MCF 10A (cell line): Measurements from ENCODE around the gene PLEKHA5. TPM values are rescaled to one million over a fixed set of nuclear protein-coding genes. Genes with fewer than 3 reads are reported as not detected.

Experiments
- BruUV-seq: library from RNA; stranded (reverse); fragments of 400-500 nt; replicated peaks from 2 replicates; lab custom pipeline; 2021; lab: Mats Ljungman, UMichigan
- CTCF ChIA-PET: fragments of 300-600 bp; sonication (Branson Sonifier 250); formaldehyde crosslinking; extraction: SDS; loops from one replicate; lab custom pipeline; 2021; ENCODE audit warnings: antibody characterized with exemption, inconsistent platforms; lab: Yijun Ruan, JAX
- POLR2A ChIA-PET: fragments of 300-600, 350-650 bp; sonication (Branson Sonifier 250); formaldehyde crosslinking; extraction: SDS; loops from one replicate; lab custom pipeline; 2020; ENCODE audit warnings: antibody characterized with exemption, inconsistent platforms; lab: Yijun Ruan, JAX
- DNase-seq: peaks from one replicate; pipeline ENCODE4 v3.0.0-alpha.2; 2018; ENCODE audit not compliant: unreplicated experiment
- H3K27ac Mint-ChIP-seq: one replicate; pipeline ENCODE4 v1.8.0; 2022; ENCODE audit warnings: mild to moderate bottlenecking, low read depth, mixed read lengths; ENCODE audit not compliant: unreplicated experiment
- H3K27me3 Mint-ChIP-seq: one replicate; pipeline ENCODE4 v1.8.0; 2022; ENCODE audit warnings: mixed read lengths; ENCODE audit not compliant: insufficient read depth, unreplicated experiment
- H3K36me3 Mint-ChIP-seq: one replicate; pipeline ENCODE4 v1.8.0; 2022; ENCODE audit warnings: mild to moderate bottlenecking, moderate library complexity, mixed read lengths; ENCODE audit not compliant: insufficient read depth, unreplicated experiment
- H3K4me1 Mint-ChIP-seq: one replicate; pipeline ENCODE4 v1.8.0; 2022; ENCODE audit warnings: mixed read lengths; ENCODE audit not compliant: insufficient read depth, unreplicated experiment
- H3K4me3 Mint-ChIP-seq: one replicate; pipeline ENCODE4 v1.8.0; 2022; ENCODE audit warnings: mild to moderate bottlenecking, moderate library complexity, mixed read lengths; ENCODE audit not compliant: unreplicated experiment
- H3K9me3 Mint-ChIP-seq: one replicate; pipeline ENCODE4 v1.8.0; 2022; ENCODE audit warnings: mixed read lengths; ENCODE audit not compliant: unreplicated experiment
- intact Hi-C: fragments of 100-400 bp; cut with micrococcal nuclease; formaldehyde crosslinking; loops from 2 replicates; pipeline ENCODE4 v1.14.1; 2022
- total RNA-seq: library from RNA; stranded (reverse); gene quantifications from 2 replicates; pipeline ENCODE4 v1.2.3, GENCODE V29; 2022
- TF ChIP-seq, protein P1 (sequence below): fragments of 200-600 bp; IDR thresholded peaks from one replicate; pipeline ENCODE4 v1.8.0; 2022; ENCODE audit warnings: antibody characterized with exemption, mild to moderate bottlenecking; ENCODE audit not compliant: unreplicated experiment

The PLEKHA5 gene
- total RNA-seq, 1 experiment from 2014 or later: 25.2 TPM

DNA sequence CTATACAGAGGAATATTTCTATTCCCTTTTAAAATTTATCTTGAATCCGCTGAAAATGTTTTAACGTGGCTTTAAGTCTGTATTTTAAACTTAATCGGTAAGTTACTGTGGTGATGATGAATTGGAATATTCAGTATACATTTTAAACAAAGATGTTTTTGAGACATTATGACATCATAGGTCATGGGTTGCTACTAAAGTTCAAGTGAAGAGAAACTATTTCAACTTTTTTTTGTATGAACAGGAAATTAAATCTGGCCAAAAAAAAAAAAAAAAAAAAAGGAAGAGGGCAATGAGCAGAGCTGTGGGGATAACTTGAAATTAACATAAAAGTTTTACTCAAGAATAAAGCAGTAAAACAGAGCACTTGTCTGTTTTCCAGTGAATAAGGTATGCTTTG lies 109.0 kb downstream of the PLEKHA5 start:
- Mint-ChIP-seq H3K27me3 (no peaks in the 10 kb centered on the region), H3K27ac (no peak overlapping the region), H3K9me3 (no peaks in the 10 kb centered on the region), H3K4me1 (peaks cover 25% of the 10 kb centered on the region), H3K4me3 (no peak overlapping the region), H3K36me3 (peaks cover 5% of the 10 kb centered on the region)
- TF ChIP-seq, protein P1, sequence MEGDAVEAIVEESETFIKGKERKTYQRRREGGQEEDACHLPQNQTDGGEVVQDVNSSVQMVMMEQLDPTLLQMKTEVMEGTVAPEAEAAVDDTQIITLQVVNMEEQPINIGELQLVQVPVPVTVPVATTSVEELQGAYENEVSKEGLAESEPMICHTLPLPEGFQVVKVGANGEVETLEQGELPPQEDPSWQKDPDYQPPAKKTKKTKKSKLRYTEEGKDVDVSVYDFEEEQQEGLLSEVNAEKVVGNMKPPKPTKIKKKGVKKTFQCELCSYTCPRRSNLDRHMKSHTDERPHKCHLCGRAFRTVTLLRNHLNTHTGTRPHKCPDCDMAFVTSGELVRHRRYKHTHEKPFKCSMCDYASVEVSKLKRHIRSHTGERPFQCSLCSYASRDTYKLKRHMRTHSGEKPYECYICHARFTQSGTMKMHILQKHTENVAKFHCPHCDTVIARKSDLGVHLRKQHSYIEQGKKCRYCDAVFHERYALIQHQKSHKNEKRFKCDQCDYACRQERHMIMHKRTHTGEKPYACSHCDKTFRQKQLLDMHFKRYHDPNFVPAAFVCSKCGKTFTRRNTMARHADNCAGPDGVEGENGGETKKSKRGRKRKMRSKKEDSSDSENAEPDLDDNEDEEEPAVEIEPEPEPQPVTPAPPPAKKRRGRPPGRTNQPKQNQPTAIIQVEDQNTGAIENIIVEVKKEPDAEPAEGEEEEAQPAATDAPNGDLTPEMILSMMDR: no peak
- intact Hi-C loops: no loop called here
- no peak for DNase-seq
- ChIA-PET CTCF (interaction anchor here (0.7 kb wide), 1 partner anchor 372 kb away, joined by 3 read pairs; no protein-coding TSS in a partner anchor), POLR2A (no interaction called here)
- BruUV-seq: no TSS peak

DNA sequence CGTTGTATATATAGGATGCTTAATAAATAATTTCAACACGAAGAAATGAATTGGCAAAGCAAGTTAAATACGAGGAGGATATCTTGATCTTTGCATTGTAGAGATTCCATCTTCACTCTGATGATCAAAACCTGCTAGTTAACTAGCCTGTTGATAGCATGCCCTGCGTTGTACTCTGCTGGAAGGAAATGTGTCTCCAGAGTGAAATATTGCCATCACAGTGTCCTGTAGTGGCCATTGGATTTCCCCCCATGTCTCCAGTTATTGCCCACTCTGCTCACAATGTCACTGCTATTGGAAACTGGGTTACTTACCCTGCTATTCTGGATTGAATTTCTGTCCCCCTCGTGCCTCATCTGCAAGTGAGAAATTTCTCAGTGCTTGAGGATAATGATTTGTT lies 109.6 kb downstream of the PLEKHA5 start:
- no peaks in the 10 kb centered on the region for H3K9me3 Mint-ChIP-seq
- H3K4me1 Mint-ChIP-seq: peaks cover 23% of the 10 kb centered on the region
- POLR2A ChIA-PET: no interaction called here
- H3K27ac Mint-ChIP-seq: no peak overlapping the region
- H3K4me3 Mint-ChIP-seq: no peak overlapping the region
- CTCF ChIA-PET: no interaction called here
- no peak for DNase-seq
- peaks cover 5% of the 10 kb centered on the region for H3K36me3 Mint-ChIP-seq
- no TSS peak for BruUV-seq
- intact Hi-C loops: no loop called here
- TF ChIP-seq, protein P1: no peak
- H3K27me3 Mint-ChIP-seq: no peaks in the 10 kb centered on the region

DNA sequence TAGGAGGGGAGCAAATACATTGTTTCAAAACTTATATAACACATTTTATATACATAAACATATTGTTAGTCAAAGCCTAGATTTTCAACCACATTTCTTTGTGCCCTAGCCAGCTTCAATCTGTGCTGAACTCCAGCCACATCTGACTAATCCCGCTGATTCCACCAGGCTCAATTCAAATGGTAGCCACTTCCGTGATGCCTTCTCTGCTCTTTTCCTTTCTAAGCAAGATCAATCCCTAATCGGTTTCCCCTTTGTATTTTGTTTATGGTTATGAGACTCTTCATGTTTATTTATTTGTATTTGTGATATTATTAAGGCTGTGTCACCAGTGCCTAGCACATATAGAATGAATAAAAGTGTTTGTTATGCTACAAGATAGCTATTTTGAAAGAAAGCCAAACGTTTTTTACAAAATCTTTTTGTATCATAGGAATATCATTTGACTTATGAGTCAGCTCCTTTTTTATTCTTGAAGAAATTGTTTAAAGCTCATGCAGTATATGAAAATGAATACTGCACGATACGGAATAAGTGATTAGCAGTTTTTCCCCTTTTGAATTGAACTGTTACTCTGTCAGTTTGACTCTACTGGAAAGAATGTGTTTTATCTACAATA lies 110.2 kb downstream of the PLEKHA5 start:
- Mint-ChIP-seq H3K27me3 (no peaks in the 10 kb centered on the region), H3K4me1 (peaks cover 17% of the 10 kb centered on the region), H3K27ac (no peak overlapping the region), H3K4me3 (no peak overlapping the region), H3K36me3 (peaks cover 5% of the 10 kb centered on the region), H3K9me3 (no peaks in the 10 kb centered on the region)
- BruUV-seq: no TSS peak
- TF ChIP-seq, protein P1: no peak
- ChIA-PET CTCF (no interaction called here), POLR2A (no interaction called here)
- peak; percentile 15 for DNase-seq
- intact Hi-C loops: no loop called here

DNA sequence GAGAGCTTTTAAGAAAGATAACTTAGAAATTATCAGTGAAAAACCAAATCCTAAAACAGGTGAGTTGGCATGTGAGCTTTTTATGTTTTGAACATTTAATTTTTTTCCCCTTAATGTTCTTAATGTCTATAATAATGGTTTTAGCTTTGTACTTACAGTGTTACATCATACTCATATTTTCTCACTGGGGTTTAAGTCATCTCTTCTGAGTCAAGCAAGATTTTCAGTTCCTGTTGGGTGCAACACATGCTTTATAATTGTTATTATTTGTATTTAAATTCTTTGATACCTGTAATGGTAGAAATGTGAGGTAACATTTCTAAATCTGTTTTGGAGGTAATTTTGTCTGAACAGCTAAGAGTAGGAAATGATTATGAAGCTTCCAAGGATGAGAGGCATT lies 113.0 kb downstream of the PLEKHA5 start:
- Mint-ChIP-seq H3K9me3 (no peaks in the 10 kb centered on the region), H3K27me3 (no peaks in the 10 kb centered on the region), H3K36me3 (peaks cover 5% of the 10 kb centered on the region), H3K27ac (no peak overlapping the region), H3K4me1 (peaks cover 6% of the 10 kb centered on the region), H3K4me3 (no peak overlapping the region)
- no peak for DNase-seq
- BruUV-seq: no TSS peak
- TF ChIP-seq, protein P1: no peak
- intact Hi-C loops: no loop called here
- CTCF ChIA-PET: no interaction called here
- POLR2A ChIA-PET: interaction anchor here (0.9 to 1.5 kb wide), 4 partner anchors 8 to 190 kb away, joined by 3 to 4 read pairs (median 4); no protein-coding TSS in a partner anchor
